Right lobe of liver (tissue), 6 donors: ENCODE results near the gene FGF11. TPM values are rescaled to one million over a fixed set of nuclear protein-coding genes. Genes with fewer than 3 reads are reported as not detected.

Experiments
- ATAC-seq, 4 donors: fragments of 200-7000 bp; cut with Tn5 transposase; one replicate each; pipeline ENCODE4 v1.9.1; 2020; ENCODE audit warnings: mild to moderate bottlenecking in 4 of 4, moderate library complexity in 4 of 4
- DNase-seq, 3 donors: peaks; one replicate each; pipeline ENCODE4 v3.0.0-alpha.2; 2020
- H3K27ac ChIP-seq, 3 donors: fragments of 200-600 bp; one replicate each; pipeline ENCODE4 v1.8.0; 2022
- H3K27me3 ChIP-seq, 2 donors: fragments of 200-600 bp; one replicate each; pipeline ENCODE4 v1.8.0; 2022
- H3K36me3 ChIP-seq, 4 donors: fragments of 200-600 bp; sonication (generic) in 1 of 4; one replicate each; pipeline versions ENCODE4 v1.5.1 to v1.8.0; 2017 to 2022; ENCODE audit warnings: control low read depth in 1 of 4
- H3K4me1 ChIP-seq, 4 donors: fragments of 200-600 bp; sonication (generic) in 1 of 4; one replicate each; pipeline versions ENCODE4 v1.5.1 to v1.8.0; 2017 to 2022; ENCODE audit warnings: control low read depth in 1 of 4
- H3K4me3 ChIP-seq, 3 donors: fragments of 200-600 bp; one replicate each; pipeline ENCODE4 v1.8.0; 2022
- H3K9me3 ChIP-seq, 4 donors: fragments of 200-600 bp; sonication (generic) in 1 of 4; one replicate each; pipeline versions ENCODE4 v1.5.1 to v1.8.0; 2017 to 2022; ENCODE audit warnings: control low read depth in 1 of 4
- POLR2A ChIP-seq: fragments of 450-650 bp; IDR thresholded peaks from one replicate; pipeline ENCODE4 v1.6.1; 2017; ENCODE audit warnings: antibody characterized with exemption, mild to moderate bottlenecking
- WGBS: methylation state at CpG from one replicate; pipeline ENCODE4 v1.1.6; 2018; ENCODE audit warnings: low coverage, low lambda C conversion rate; ENCODE audit not compliant: insufficient coverage; ENCODE audit errors: missing lambda C conversion rate; 5-methylcytosine and 5-hydroxymethylcytosine counted together
- intact Hi-C, 2 donors: fragments of 100-400 bp; cut with DNase I; formaldehyde crosslinking; loops; one replicate each; pipeline versions ENCODE4 v1.11.2 to v1.14.1; 2022
- total RNA-seq, 6 experiments: library from RNA; depleted of rRNA in 2 of 6; stranded (reverse); fragments of >200 nt in 2 of 6; fragmentation: NEBNext Ultra II Directional in 3 of 6; extraction: Animal tissue kit (Norgen Biotek cat#: 25700) in 3 of 6; gene quantifications; one replicate each; pipeline versions ENCODE4 v1.1.0 to v1.2.4, GENCODE V29; 2016 to 2023
- TF ChIP-seq, protein P1 (sequence below), 4 donors: fragments of 200-600 bp in 3 of 4; fragments of 450-650 bp in 1 of 4; IDR thresholded peaks; one replicate each; pipeline versions ENCODE4 v1.5.1 to v1.8.0; 2016 to 2022; ENCODE audit warnings: antibody characterized with exemption in 4 of 4, mild to moderate bottlenecking in 2 of 4
- donor health status: DM: no; HTN: yes; CAD: no.
- donor health status: DM: no; HTN: no; CAD: no.
- donor health status: DM: no; HTN: no; CAD: no.
- donor health status: DM: no; HTN: yes; CAD: no.
- donor health status: DM: no; HTN: yes; CAD: no.

Gene FGF11
- total RNA-seq, 6 experiments from 2014 or later, result 0.37 to 0.84 (median 0.68) TPM; not detected in 1

DNA sequence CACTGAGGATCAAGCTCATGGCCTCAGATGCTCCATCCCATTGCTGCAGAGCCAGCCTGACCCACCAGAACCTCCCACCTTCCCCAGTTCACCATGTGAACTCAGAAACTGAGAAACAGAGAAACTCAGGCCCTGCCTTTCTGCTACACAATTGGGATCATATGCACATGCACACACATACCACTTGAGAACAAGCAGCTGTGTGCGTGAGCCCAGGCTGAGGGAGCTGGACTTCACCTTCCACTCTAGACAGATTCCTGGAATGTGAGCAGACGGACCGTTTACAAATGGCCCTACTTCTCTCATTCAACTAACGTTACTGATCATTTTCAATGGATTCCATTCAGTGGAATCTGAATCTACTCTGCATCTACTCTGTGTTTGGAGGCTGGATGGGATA, 15.6 kb upstream of the FGF11 start:
- intact Hi-C loops, result no loop called here
- DNase-seq, result no peak
- Histone ChIP-seq H3K27me3 (no peaks in the 10 kb centered on the region), H3K36me3 (no peaks in the 10 kb centered on the region), H3K4me3 (no peak overlapping the region), H3K9me3 (no peaks in the 10 kb centered on the region), H3K27ac (no peak overlapping the region), H3K4me1 (no peaks in the 10 kb centered on the region)
- ATAC-seq, result no peak
- WGBS, result 79% methylated on average over 4 of the region's 4 CpGs
- TF ChIP-seq, protein P1, sequence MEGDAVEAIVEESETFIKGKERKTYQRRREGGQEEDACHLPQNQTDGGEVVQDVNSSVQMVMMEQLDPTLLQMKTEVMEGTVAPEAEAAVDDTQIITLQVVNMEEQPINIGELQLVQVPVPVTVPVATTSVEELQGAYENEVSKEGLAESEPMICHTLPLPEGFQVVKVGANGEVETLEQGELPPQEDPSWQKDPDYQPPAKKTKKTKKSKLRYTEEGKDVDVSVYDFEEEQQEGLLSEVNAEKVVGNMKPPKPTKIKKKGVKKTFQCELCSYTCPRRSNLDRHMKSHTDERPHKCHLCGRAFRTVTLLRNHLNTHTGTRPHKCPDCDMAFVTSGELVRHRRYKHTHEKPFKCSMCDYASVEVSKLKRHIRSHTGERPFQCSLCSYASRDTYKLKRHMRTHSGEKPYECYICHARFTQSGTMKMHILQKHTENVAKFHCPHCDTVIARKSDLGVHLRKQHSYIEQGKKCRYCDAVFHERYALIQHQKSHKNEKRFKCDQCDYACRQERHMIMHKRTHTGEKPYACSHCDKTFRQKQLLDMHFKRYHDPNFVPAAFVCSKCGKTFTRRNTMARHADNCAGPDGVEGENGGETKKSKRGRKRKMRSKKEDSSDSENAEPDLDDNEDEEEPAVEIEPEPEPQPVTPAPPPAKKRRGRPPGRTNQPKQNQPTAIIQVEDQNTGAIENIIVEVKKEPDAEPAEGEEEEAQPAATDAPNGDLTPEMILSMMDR (IDR thresholded peaks at IDR 0.05), result no peak
- no peak for TF ChIP-seq POLR2A

DNA sequence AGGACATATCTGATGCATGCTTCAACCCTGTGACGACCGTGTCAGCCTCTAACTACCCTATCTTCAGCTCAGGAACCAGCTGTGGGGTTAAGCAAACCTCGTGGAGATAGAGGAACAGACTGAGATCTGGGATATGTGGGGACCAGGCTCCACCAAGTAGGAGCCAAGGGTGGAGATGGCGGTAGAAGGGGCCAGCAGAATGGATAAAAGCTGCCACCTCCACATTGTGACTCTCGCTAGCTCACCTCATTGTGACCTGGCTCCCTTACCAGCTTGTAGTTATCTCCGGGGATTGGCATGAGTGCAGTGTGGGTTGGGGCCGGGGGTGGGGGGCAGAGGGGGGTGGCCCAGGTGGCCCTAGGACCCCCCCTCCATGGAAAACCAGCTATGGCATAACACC, 14.0 kb upstream of the FGF11 start, which contains the start of gene SPEM2:
TSS of gene SPEM2 (plus strand) at position 301 of the 400 bp plus-strand sequence. CDS start at position 374, 73 bp downstream.
- H3K4me3 ChIP-seq, result no peak within 1 kb of the TSS
- H3K4me1 ChIP-seq, result no peaks in the 10 kb centered on the region
- TF ChIP-seq POLR2A, result no peak
- TF ChIP-seq, protein P1 (IDR thresholded peaks at IDR 0.05), result no peak
- H3K36me3 ChIP-seq, result no peaks in the 10 kb centered on the region
- ATAC-seq (no peak), DNase-seq (no peak)
- intact Hi-C loops, result no loop called here
- H3K9me3 ChIP-seq, result no peaks in the 10 kb centered on the region
- WGBS, result 54% methylated on average over 4 of the region's 7 CpGs
- H3K27me3 ChIP-seq, result no peaks in the 10 kb centered on the region
- no peak within 1 kb of the TSS for H3K27ac ChIP-seq

DNA sequence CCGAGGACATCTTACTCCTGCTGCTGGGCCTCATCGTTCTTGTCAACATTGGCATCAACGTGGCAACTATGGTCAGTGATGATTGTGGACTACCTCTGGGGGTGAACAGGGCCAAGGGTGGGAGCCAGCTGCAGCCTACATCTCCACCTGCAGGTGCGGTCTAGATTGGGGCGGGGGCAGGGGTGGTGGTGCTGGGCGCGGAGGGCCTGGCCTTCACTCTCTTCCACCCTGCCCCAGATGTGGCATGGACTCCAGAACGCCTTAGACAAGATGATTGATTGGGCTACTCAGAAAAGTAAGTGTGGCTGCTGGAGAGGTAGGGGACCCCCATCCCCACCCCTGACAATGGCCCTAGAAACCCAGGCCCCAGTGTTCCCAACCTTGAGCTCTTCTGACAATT, 13.6 kb upstream of the FGF11 start:
- ATAC-seq, result no peak
- Histone ChIP-seq H3K27me3 (no peaks in the 10 kb centered on the region), H3K4me1 (no peaks in the 10 kb centered on the region), H3K4me3 (no peak overlapping the region), H3K36me3 (no peaks in the 10 kb centered on the region), H3K27ac (no peak overlapping the region), H3K9me3 (no peaks in the 10 kb centered on the region)
- DNase-seq, result no peak
- 64% methylated on average over 4 of the region's 8 CpGs for WGBS
- intact Hi-C loops, result no loop called here
- no peak for TF ChIP-seq POLR2A
- TF ChIP-seq, protein P1 (IDR thresholded peaks at IDR 0.05), result no peak

DNA sequence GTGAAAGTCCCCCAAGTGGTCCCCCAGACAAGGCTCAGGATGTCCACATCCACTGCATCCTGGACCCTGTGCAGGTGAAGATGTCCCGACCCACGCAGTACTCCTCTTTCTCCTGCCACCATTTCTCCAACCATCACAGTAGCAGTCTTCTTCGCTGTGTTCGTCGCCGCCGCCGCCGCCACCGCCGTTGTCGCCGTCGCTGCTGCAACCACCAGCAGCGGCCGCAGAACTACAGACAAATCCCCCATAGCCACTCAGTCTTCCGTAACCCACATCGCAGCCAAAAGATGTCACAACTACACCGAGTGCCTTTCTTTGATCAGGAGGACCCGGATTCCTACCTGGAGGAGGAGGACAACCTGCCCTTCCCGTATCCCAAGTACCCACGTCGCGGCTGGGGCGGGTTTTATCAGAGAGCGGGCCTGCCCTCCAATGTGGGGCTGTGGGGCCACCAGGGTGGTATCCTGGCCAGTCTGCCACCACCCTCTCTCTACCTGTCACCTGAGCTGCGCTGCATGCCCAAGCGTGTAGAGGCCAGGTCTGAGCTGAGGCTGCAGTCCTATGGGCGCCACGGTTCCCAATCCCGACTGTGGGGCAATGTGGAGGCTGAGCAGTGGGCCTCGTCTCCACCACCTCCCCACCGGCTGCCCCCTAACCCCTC, 13.0 kb upstream of the FGF11 start:
- Histone ChIP-seq H3K27ac (no peak overlapping the region), H3K4me1 (no peaks in the 10 kb centered on the region), H3K4me3 (no peak overlapping the region), H3K27me3 (no peaks in the 10 kb centered on the region), H3K36me3 (no peaks in the 10 kb centered on the region), H3K9me3 (no peaks in the 10 kb centered on the region)
- TF ChIP-seq, protein P1 (IDR thresholded peaks at IDR 0.05), result no peak
- TF ChIP-seq POLR2A, result no peak
- ATAC-seq (no peak), DNase-seq (no peak)
- intact Hi-C loops, result no loop called here
- WGBS, result 97% methylated on average over 20 of the region's 33 CpGs
